Measurements from ENCODE around the gene RPS2.

Gene RPS2

DNA sequence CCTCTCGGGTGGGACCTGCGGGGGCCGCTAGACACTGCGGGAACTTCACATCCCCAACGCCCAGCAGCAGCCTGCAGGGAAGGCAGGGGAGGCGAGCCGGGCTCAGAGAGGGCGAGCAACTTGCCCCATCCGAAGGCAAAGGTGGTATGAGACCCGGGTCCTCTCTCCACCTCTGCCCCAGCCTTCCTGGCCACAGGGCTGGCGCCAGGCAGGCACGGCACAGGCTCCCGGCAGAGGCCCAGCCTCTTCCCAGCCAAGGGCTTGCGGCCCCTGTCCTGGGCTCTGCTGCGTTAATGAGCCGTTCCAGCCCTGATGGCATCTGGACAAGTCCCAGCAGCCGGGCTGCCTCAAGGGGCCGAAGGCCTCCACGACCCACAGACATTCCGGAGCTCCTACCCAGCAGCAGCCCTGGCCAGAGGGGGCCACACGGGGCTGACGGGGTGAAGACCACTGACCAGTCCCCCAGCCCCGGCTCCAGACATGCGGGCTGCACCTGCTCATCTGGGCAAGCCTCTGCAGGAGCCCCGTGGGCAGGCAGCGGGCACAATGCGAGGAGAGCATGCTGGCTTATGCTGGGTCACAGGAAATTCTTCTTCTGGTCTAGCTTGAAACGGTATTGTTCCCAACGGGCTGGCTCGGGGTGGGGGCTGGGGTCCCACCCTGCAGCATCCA, 45.2 kb downstream of the RPS2 start:
- DNase-seq: no peak
- Mint-ChIP-seq H3K4me3 (no peak overlapping the region), H3K27me3 (peaks cover 81% of the 10 kb centered on the region), H3K9me3 (no peaks in the 10 kb centered on the region), H3K4me1 (ENCODE audit: low read depth) (peaks cover 3% of the 10 kb centered on the region), H3K36me3 (ENCODE audit: low read depth) (no peaks in the 10 kb centered on the region), H3K27ac (no peak overlapping the region)

DNA sequence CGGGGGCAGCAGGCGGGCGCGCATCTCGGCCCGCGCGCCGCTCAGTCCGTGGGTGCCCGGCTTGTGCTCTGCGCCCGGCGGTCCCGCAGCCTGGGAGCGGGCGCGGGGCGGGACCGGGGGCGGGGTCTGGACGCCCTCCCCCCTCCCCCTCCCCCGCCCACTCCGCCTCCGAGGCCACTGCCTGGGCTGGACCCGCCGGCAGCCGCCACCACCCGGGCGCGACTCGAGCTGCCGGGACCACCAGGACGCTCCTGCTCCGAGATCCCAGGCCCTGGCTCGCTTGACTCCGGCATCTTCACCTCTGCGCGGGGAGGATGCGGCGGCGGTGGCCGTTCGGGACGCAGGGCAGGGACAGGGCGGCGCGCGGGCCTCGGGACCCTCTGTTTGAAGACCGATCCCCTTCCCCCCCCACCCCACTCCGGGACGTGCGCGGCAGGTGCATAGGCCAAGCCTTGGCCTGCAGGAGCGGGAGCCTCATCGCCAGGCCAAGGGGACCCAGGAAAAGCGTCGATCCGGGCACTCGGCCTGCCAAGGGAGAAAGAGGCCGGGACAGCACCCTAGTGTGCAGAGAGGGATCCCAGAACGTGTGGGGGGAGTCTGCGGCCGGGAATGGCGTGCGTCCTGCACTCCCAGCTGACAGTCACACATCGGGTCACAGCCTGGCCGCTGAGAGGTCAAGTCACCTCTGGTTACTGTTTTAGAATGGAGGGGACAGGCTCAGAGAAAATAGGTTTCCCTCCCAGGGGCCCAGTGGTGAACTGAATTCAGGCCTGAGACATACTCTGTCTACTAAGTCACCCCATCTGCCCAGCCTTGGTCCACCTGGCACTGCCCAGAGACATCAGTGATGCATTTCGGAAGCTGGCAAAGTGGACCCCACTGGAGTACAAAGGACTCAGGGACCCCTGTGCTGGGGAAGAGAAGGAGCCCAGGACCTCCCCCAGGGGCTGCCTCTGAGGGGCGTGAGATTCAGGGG, 46.0 kb downstream of the RPS2 start, which contains the start of gene HS3ST6:
HS3ST6 (minus strand) TSS at position 65 of the 976 bp plus-strand sequence. CDS start 92 bp downstream, outside the sequence.
- Mint-ChIP-seq H3K27ac (no peak within 1 kb of the TSS), H3K4me1 (ENCODE audit: low read depth) (peaks cover 3% of the 10 kb centered on the region), H3K9me3 (no peaks in the 10 kb centered on the region), H3K27me3 (peaks cover 79% of the 10 kb centered on the region), H3K36me3 (ENCODE audit: low read depth) (no peaks in the 10 kb centered on the region), H3K4me3 (no peak within 1 kb of the TSS)
- no peak for DNase-seq

DNA sequence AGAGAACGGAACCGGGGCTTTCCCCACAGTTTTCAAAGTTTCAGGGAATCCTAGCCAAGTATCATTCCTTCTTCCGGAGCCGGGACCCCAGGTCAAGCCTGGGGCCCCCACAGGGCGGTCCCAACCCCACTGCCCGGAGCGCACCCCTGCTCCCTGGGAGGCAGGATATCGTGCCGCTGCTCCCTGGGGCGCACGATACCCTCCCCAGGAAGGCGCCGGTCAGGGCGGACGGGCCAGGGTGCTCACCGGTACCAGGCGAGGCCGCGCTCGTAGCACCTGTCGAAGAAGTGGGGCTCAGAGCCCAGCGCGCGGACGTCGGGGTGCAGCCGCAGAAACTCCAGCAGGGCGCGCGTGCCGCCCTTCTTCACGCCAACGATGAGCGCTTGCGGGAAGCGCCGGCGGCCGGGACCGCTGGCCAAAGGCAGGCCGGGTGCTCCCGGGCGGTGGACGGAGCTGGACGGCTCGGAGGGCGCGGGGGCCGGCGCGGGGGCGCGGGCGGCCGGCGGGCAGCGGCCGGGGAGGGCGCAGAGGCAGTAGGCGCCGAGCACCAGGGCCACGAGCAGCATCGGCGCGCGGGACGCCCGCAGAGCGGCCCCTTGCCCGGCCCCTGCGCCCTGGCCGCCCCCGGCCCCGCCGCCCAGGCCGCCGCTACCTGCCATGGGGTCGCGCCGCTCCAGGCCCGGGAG, 46.8 kb downstream of the RPS2 start:
- no peaks in the 10 kb centered on the region for H3K9me3 Mint-ChIP-seq

DNA sequence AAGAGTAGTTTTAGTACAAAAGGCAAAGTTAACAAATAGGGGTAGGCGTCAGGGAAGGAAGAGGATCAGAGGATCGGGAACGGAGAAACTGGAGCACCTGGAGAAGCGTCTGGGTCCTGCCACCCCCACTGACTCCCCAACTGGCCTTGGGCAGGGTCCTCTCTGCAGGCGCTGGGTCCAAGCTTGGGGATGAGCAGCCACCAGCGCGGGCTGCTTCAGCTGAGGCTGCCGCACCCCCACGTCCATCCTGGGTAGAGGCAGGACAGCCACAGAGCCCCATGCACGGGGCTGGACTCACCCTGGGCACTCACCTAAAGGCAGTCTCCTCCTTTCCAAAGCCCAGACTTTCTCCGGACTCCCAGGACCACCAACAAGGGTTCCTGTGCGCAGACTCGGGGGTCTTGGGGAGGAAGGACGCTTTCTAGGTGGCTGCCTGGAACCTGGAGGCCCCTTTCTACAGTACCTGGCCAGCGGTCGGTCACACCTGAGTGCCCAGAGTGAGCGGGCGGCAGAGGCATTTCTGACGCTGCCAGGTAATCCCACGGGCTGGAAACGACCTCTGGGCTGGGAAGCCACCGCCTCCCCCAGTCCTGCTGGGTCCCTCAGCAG, 47.5 kb downstream of the RPS2 start:
- no peaks in the 10 kb centered on the region for H3K36me3 Mint-ChIP-seq (ENCODE audit: low read depth)
- H3K27ac Mint-ChIP-seq: no peak overlapping the region
- no peaks in the 10 kb centered on the region for H3K9me3 Mint-ChIP-seq
- no peak for DNase-seq
- H3K27me3 Mint-ChIP-seq: peaks cover 65% of the 10 kb centered on the region
- no peak overlapping the region for H3K4me3 Mint-ChIP-seq
- peaks cover 3% of the 10 kb centered on the region for H3K4me1 Mint-ChIP-seq (ENCODE audit: low read depth)

More for the DNA sequence above, 46.8 kb downstream of the RPS2 start:
- no peak for DNase-seq
- Mint-ChIP-seq H3K4me3 (no peak overlapping the region), H3K27me3 (peaks cover 71% of the 10 kb centered on the region), H3K27ac (no peak overlapping the region), H3K36me3 (ENCODE audit: low read depth) (no peaks in the 10 kb centered on the region), H3K4me1 (ENCODE audit: low read depth) (peaks cover 3% of the 10 kb centered on the region)

DNA sequence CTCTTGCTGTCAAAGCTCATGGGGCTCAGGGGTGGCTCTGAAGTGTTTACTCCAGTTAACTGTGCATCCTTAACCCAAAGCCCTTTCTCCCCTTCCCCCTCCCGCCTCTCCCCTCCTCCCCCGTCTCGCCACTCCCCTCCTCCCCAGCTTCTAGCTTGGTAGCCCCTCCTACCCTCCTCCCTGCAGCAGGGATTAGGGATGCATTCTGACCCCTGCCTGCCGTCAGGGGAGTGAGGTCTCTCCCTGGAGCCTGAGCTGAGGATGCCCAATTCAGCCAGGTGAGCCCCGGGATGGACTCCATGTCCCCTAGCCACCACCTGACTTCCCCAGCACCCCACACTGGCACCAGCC, 48.0 kb downstream of the RPS2 start:
- peaks cover 61% of the 10 kb centered on the region for H3K27me3 Mint-ChIP-seq
- no peak for DNase-seq
- no peak overlapping the region for H3K27ac Mint-ChIP-seq
- no peaks in the 10 kb centered on the region for H3K36me3 Mint-ChIP-seq (ENCODE audit: low read depth)
- H3K4me3 Mint-ChIP-seq: no peak overlapping the region
- peaks cover 3% of the 10 kb centered on the region for H3K4me1 Mint-ChIP-seq (ENCODE audit: low read depth)
- no peaks in the 10 kb centered on the region for H3K9me3 Mint-ChIP-seq

DNA sequence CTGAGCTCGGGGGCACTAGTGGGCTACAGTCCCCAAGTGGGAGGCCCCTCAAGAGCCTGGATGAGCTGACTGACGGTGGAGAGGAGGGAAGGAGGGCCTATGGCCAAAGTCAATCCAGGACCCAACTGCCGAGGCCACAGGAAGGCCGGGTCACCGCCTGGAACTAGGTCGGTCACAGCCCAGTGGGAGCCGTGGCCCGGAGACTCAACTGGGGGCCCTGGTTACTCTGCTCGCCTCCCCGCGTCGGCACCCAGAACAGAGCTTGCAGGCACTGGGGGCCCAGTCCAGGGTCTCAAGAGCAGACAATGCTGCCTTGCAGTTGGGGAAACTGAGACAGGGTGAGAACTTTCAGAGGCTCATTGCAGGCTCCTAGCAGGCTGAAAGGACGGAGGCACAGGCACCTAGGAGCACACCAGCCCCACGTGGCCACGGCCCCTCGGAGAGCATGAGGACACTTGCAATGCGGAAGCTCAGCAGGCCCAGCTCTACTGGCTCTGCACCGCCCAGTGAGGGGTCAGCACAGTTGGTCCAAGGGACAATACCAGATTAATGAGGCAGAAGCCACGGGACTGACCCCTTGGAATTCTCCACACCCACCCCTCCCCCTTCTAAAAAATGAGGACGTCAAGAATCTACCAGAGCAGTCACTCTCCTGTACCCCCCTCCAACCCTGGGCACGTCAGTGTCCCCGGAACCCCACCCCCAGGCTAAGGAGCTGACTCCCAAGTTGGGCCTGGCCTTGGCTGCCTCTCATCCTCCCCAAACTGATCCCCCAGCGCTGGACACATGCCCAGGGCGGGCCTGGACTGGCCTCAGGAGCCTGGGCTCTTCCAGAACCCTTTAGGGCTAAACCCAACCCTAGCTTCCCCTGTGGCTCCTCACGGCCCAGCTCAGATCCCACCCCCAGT, 48.6 kb downstream of the RPS2 start:
- no peaks in the 10 kb centered on the region for H3K9me3 Mint-ChIP-seq
- no peaks in the 10 kb centered on the region for H3K36me3 Mint-ChIP-seq (ENCODE audit: low read depth)
- H3K4me3 Mint-ChIP-seq: no peak overlapping the region
- no peak for DNase-seq
- H3K4me1 Mint-ChIP-seq (ENCODE audit: low read depth): peaks cover 3% of the 10 kb centered on the region
- H3K27me3 Mint-ChIP-seq: peaks cover 55% of the 10 kb centered on the region
- H3K27ac Mint-ChIP-seq: no peak overlapping the region

DNA sequence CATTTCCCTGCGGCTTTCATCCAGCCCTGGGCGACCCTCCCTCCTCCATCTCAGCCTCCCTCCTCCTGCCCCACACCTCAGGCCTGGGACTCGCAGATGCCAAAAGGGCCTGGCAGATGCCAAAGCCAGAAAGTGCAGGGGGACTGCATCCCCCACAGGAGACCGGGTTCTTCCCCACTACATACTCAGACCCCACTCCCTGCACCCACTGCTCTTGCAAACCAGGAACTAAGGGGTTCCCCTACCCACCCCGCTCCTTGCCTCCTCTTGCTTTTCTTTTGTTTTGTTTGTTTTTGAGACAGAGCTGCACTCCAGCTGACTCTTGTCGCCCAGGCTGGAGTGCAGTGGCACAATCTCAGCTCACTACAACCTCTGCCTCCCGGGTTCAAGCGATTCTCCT, 49.6 kb downstream of the RPS2 start:
- Mint-ChIP-seq H3K27me3 (peaks cover 45% of the 10 kb centered on the region), H3K36me3 (ENCODE audit: low read depth) (no peaks in the 10 kb centered on the region), H3K4me1 (ENCODE audit: low read depth) (no peaks in the 10 kb centered on the region), H3K4me3 (no peak overlapping the region), H3K27ac (no peak overlapping the region), H3K9me3 (no peaks in the 10 kb centered on the region)
- DNase-seq: no peak

DNA sequence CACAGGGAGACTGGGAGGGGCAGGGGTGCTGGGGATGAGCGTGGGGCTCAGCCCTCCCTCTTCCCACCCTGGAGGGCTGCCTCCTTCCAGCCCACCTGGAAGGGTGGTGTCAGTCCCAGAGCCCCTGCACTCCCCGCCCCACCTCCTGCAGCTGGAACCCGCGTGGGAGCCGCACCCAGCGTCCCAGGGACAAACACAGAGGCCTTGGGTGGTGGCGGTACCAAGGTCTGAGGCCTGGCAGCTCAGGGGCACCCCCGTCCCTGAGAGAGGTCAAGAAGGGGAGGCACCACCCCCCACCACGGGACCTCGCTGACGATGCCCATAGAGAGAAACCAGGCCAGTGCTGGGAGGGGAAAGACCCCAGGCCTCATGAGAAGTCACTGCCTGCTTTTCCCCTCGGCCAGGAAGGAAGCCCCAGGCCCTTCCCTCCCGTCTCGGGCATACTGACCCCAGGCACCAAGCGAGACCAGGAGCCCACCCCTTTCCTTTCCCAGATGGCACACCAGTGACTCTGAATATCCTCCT, 50.5 kb downstream of the RPS2 start:
- Mint-ChIP-seq H3K27me3 (peaks cover 40% of the 10 kb centered on the region), H3K36me3 (ENCODE audit: low read depth) (no peaks in the 10 kb centered on the region), H3K27ac (no peak overlapping the region), H3K4me3 (no peak overlapping the region), H3K9me3 (no peaks in the 10 kb centered on the region), H3K4me1 (ENCODE audit: low read depth) (no peaks in the 10 kb centered on the region)
- no peak for DNase-seq

DNA sequence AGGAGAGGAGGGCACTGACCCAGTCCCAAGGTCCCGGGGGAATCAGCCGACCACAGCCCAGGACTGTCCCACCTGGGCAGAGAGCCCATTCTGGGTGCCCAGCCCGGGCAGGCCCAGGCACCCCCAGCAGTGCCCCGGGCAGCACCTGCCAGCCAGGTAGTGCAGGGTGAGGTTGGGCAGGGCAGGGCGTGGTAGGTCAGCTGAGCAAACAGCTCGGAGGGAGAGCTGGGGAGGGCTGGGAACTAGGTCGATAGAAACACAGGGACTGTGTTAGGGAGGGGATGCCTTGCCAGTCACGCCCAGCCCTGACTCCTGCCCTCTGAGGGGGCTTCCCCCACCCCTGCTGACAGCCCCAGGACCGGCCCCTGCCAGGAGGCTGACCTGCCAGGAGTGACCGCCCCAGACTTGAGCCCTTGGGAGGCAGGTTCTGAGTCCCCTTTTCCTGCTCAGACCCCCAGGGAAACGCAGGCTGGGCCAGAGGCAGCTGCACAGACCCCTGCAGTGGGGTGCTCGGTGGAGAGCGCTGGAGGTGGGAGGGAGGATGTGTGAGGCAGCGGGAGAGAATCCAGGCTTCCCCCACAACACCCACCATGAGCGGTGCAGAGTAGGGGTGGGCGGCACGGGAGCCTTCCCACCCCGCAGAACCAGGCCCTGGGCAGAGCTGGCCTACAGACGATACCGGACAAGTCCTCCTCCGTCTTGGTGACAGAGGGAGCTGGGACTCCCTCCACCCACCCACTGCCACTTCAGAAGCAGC, 51.1 kb downstream of the RPS2 start:
- DNase-seq: no peak
- Mint-ChIP-seq H3K9me3 (no peaks in the 10 kb centered on the region), H3K27me3 (peaks cover 39% of the 10 kb centered on the region), H3K36me3 (ENCODE audit: low read depth) (no peaks in the 10 kb centered on the region), H3K27ac (no peak overlapping the region), H3K4me3 (no peak overlapping the region), H3K4me1 (ENCODE audit: low read depth) (no peaks in the 10 kb centered on the region)

DNA sequence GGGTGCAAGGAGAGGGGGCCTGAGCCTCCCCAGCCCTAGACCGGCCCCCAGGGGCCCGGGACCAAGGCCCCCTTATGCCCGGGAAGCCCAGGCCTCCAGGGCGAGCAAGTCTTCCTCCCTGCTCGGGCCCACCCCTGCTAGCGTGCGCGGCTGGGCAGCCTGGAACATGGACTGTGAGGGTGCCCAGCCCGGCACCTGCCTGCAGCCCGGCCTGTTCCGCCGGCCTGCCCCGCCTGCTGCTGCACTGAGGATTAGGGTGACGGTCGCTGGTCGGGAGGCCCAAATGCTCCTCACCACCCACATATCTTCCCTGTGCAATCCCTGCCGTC, 52.4 kb downstream of the RPS2 start:
- peaks cover 39% of the 10 kb centered on the region for H3K27me3 Mint-ChIP-seq
- no peak for DNase-seq
- no peak overlapping the region for H3K4me3 Mint-ChIP-seq
- no peaks in the 10 kb centered on the region for H3K9me3 Mint-ChIP-seq
- no peaks in the 10 kb centered on the region for H3K36me3 Mint-ChIP-seq (ENCODE audit: low read depth)
- H3K4me1 Mint-ChIP-seq (ENCODE audit: low read depth): no peaks in the 10 kb centered on the region
- no peak overlapping the region for H3K27ac Mint-ChIP-seq

Measured in activated T-cell treated with anti-CD3 and anti-CD28 coated beads, Interleukin-2, amount 50 U/mL, for 24 hours (primary cell).